ENCODE results near the gene MMP8.

GRCh38 chr11:102685338-102685737, 39.4 kb downstream of the MMP8 start:
- no peak for TF ChIP-seq CTCF (conservative IDR thresholded peaks at IDR 0.05; ENCODE audit: low read depth in 2 of 2)
- TF ChIP-seq, protein P1, sequence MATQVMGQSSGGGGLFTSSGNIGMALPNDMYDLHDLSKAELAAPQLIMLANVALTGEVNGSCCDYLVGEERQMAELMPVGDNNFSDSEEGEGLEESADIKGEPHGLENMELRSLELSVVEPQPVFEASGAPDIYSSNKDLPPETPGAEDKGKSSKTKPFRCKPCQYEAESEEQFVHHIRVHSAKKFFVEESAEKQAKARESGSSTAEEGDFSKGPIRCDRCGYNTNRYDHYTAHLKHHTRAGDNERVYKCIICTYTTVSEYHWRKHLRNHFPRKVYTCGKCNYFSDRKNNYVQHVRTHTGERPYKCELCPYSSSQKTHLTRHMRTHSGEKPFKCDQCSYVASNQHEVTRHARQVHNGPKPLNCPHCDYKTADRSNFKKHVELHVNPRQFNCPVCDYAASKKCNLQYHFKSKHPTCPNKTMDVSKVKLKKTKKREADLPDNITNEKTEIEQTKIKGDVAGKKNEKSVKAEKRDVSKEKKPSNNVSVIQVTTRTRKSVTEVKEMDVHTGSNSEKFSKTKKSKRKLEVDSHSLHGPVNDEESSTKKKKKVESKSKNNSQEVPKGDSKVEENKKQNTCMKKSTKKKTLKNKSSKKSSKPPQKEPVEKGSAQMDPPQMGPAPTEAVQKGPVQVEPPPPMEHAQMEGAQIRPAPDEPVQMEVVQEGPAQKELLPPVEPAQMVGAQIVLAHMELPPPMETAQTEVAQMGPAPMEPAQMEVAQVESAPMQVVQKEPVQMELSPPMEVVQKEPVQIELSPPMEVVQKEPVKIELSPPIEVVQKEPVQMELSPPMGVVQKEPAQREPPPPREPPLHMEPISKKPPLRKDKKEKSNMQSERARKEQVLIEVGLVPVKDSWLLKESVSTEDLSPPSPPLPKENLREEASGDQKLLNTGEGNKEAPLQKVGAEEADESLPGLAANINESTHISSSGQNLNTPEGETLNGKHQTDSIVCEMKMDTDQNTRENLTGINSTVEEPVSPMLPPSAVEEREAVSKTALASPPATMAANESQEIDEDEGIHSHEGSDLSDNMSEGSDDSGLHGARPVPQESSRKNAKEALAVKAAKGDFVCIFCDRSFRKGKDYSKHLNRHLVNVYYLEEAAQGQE (IDR thresholded peaks at IDR 0.05; ENCODE audit: unreplicated experiment) = no peak
- no peak for TF ChIP-seq STAT1 (IDR thresholded peaks at IDR 0.05; ENCODE audit: unreplicated experiment)
- no peak for TF ChIP-seq EZH2 (IDR thresholded peaks at IDR 0.05; ENCODE audit: low read depth, unreplicated experiment)
- TF ChIP-seq ZNF114 (CRISPR knock-in tag; IDR thresholded peaks at IDR 0.05) = no peak
- TF ChIP-seq POLR2AphosphoS5 (IDR thresholded peaks at IDR 0.05; ENCODE audit: low read depth) = no peak
